SK-N-MC (cell line): ENCODE results near the gene UNC13C.

Experiments used
- EZH2 ChIP-seq: fragments of 200-600 bp; sonication (generic); IDR thresholded peaks from one replicate; pipeline ENCODE4 v1.6.1; 2017; ENCODE audit warnings: antibody characterized with exemption
- POLR2AphosphoS5 ChIP-seq: IDR thresholded peaks from 2 replicates; pipeline ENCODE4 v1.6.1; 2012; ENCODE audit warnings: mild to moderate bottlenecking, low read depth, low read length, borderline replicate concordance

GRCh38 chr15:54636147-54636546 is 657.9 kb downstream of the UNC13C start:
- TF ChIP-seq POLR2AphosphoS5 (no peak), EZH2 (no peak)
